HG02588 (cell line): Measurements from ENCODE around the gene COX10.

Source experiments
- ATAC-seq: cut with Tn5 transposase; IDR thresholded peaks from one replicate; pipeline ENCODE4 v1.9.1; 2021; ENCODE audit warnings: mild to moderate bottlenecking, moderate library complexity; ENCODE audit not compliant: unreplicated experiment

COX10 gene

GRCh38 chr17:14245002-14245401 lies 175.7 kb downstream of the COX10 start:
- ATAC-seq = no peak

GRCh38 chr17:14245629-14246028 lies 176.3 kb downstream of the COX10 start:
- ATAC-seq = no peak
